K562 (cell line): ENCODE measurements around the gene PGAM2. TPM values are rescaled to one million over a fixed set of nuclear protein-coding genes. Genes with fewer than 3 reads are reported as not detected.

Source experiments
- ATAC-seq: fragments of 200-7000 bp; cut with Tn5 transposase; 3 replicates; pipeline ENCODE4 v1.9.1; 2020; ENCODE audit warnings: moderate library complexity
- BruUV-seq: library from RNA; stranded (reverse); fragments of 400-500 nt; replicated peaks from 2 replicates; lab custom pipeline; 2021; lab: Mats Ljungman, UMichigan
- CTCF ChIA-PET: fragments of 300-600 bp; formaldehyde crosslinking; extraction: SDS; loops from one replicate; lab custom pipeline; 2021; ENCODE audit warnings: low intra/inter-chr PET ratio; lab: Yijun Ruan, JAX
- POLR2A ChIA-PET: fragments of 300-600, 350-650 bp; sonication (Branson Sonifier 250); formaldehyde crosslinking; extraction: SDS; loops from one replicate; lab custom pipeline; 2021; ENCODE audit warnings: antibody characterized with exemption, inconsistent platforms; lab: Yijun Ruan, JAX
- DNase-seq, 4 experiments: peaks; one replicate each; pipeline versions ENCODE4 v3.0.0 to v3.0.0-alpha.2; 2011 to 2018; ENCODE audit warnings: low spot score in 3 of 4, mixed read lengths in 3 of 4; ENCODE audit errors: extremely low read depth in 1 of 4
- FAIRE-seq: peaks from 2 replicates; lab custom pipeline; 2011; peaks lifted over from hg19 to GRCh38; lab: Jason Lieb, UNC
- H2AFZ ChIP-seq: 2 replicates; pipeline ENCODE4 v1.6.0; 2011; ENCODE audit warnings: low read depth, low read length, control low read depth, inconsistent platforms
- H3K27ac ChIP-seq: fragments of 200-600 bp; 3 replicates; pipeline ENCODE4 v1.8.0; 2011; ENCODE audit warnings: low read depth, mild to moderate bottlenecking, control low read depth, inconsistent platforms, low read length, moderate library complexity, mixed read lengths; ENCODE audit errors: extremely low read depth
- H3K27me3 ChIP-seq, 2 experiments: fragments of 300-600 bp in 1 of 2; 2 replicates in 1 of 2; 3 replicates in 1 of 2; pipeline versions ENCODE4 v1.6.0 to v1.8.0; 2011; ENCODE audit warnings: inconsistent platforms in 2 of 2, low read length in 2 of 2, mild to moderate bottlenecking in 1 of 2, mixed read lengths in 1 of 2, moderate library complexity in 1 of 2; ENCODE audit not compliant: control insufficient read depth in 2 of 2, insufficient read depth in 2 of 2
- H3K36me3 ChIP-seq: fragments of 300-600 bp; 3 replicates; pipeline ENCODE4 v1.8.0; 2011; ENCODE audit warnings: mild to moderate bottlenecking, low read length, inconsistent platforms; ENCODE audit not compliant: control insufficient read depth, insufficient read depth
- H3K4me1 ChIP-seq, 2 experiments: fragments of 200-600 bp in 1 of 2; replicated peaks in 1 of 2; 2 replicates in 1 of 2; 3 replicates in 1 of 2; pipeline versions ENCODE4 v1.5.1 to v1.8.0; 2011; ENCODE audit warnings: inconsistent platforms in 2 of 2, low read length in 2 of 2, mild to moderate bottlenecking in 1 of 2, mixed read lengths in 1 of 2, moderate library complexity in 1 of 2; ENCODE audit not compliant: control insufficient read depth in 2 of 2, insufficient read depth in 2 of 2
- H3K4me2 ChIP-seq: 2 replicates; pipeline ENCODE4 v1.6.1; 2011; ENCODE audit warnings: low read length, control low read depth, inconsistent platforms, mixed read lengths; ENCODE audit not compliant: insufficient read depth
- H3K4me3 ChIP-seq: fragments of 200-600 bp; sonication (generic), shearing (Covaris generic); 2 replicates; pipeline ENCODE4 v1.5.1; 2016; ENCODE audit warnings: control low read depth, inconsistent platforms
- H3K79me2 ChIP-seq: fragments of 200-600 bp; 3 replicates; pipeline ENCODE4 v1.8.0; 2011; ENCODE audit warnings: low read length, inconsistent platforms; ENCODE audit not compliant: control insufficient read depth, insufficient read depth
- H3K9ac ChIP-seq, 2 experiments: 2 replicates each; pipeline versions ENCODE4 v1.6.0 to v1.6.1; 2011; ENCODE audit warnings: low read depth in 2 of 2, low read length in 2 of 2, control low read depth in 1 of 2, inconsistent platforms in 1 of 2, mild to moderate bottlenecking in 1 of 2, mixed read lengths in 1 of 2; ENCODE audit not compliant: insufficient read depth in 1 of 2
- H3K9me1 ChIP-seq: one replicate; pipeline ENCODE4 v1.6.0; 2011; ENCODE audit warnings: inconsistent platforms, mild to moderate bottlenecking, low read length, moderate library complexity; ENCODE audit not compliant: control insufficient read depth, insufficient read depth
- H3K9me3 ChIP-seq: replicated peaks from 2 replicates; pipeline ENCODE4 v1.5.1; 2011; ENCODE audit warnings: low read depth, low read length, inconsistent platforms; ENCODE audit not compliant: control insufficient read depth, insufficient read depth
- H4K20me1 ChIP-seq: replicated peaks from 2 replicates; pipeline ENCODE4 v1.6.1; 2011; ENCODE audit warnings: low read length, inconsistent platforms, mixed read lengths; ENCODE audit not compliant: control insufficient read depth, insufficient read depth
- ATF1 ChIP-seq, 2 experiments: fragments of 450-650 bp in 1 of 2; IDR thresholded peaks; 2 replicates each; pipeline ENCODE4 v1.6.1; 2016; ENCODE audit warnings: missing compliant biosample characterization in 1 of 2, missing genetic modification characterization in 1 of 2
- HDAC1 ChIP-seq, 2 experiments: fragments of 450-650 bp; IDR thresholded peaks; 2 replicates each; pipeline ENCODE4 v1.6.1; 2016 to 2017; ENCODE audit warnings: inconsistent platforms in 1 of 2, mild to moderate bottlenecking in 1 of 2, moderate library complexity in 1 of 2
- MAX ChIP-seq: sonication (generic); formaldehyde crosslinking; IDR thresholded peaks from 2 replicates; pipeline ENCODE4 v1.9.0; 2022; ENCODE audit warnings: mild to moderate bottlenecking, missing genetic modification reagents
- POLR2AphosphoS2 ChIP-seq: IDR thresholded peaks from 2 replicates; pipeline ENCODE4 v1.6.1; 2012; ENCODE audit warnings: low read length, improper control_type of control experiment
- SMARCC2 ChIP-seq: fragments of 450-650 bp; IDR thresholded peaks from 2 replicates; pipeline ENCODE4 v1.6.1; 2017; ENCODE audit warnings: antibody characterized with exemption, moderate library complexity, mild to moderate bottlenecking, low read depth
- ZNF12 ChIP-seq: sonication (generic); formaldehyde crosslinking; IDR thresholded peaks from 2 replicates; pipeline ENCODE4 v1.4.0; 2020; ENCODE audit warnings: mild to moderate bottlenecking, missing genetic modification reagents
- ZNF274 ChIP-seq: IDR thresholded peaks from 2 replicates; pipeline ENCODE4 v1.6.1; 2011; ENCODE audit warnings: low read depth, mild to moderate bottlenecking, low read length, moderate library complexity, borderline replicate concordance
- ZNF316 ChIP-seq: fragments of 450-650 bp; IDR thresholded peaks from 2 replicates; pipeline ENCODE4 v1.6.1; 2016
- WGBS: fragments of 100-300 bp; shearing (Covaris generic); methylation state at CpG from one replicate; pipeline ENCODE4 v1.1.6; 2016; ENCODE audit warnings: low coverage, mixed read lengths; ENCODE audit not compliant: insufficient coverage; ENCODE audit errors: missing lambda C conversion rate; 5-methylcytosine and 5-hydroxymethylcytosine counted together
- in situ Hi-C: fragments of 300-500 bp; cut with MboI; formaldehyde crosslinking; loops from 4 replicates; pipeline ENCODE4 v1.15.0; 2018; ENCODE audit warnings: inconsistent platforms, mixed read lengths
- intact Hi-C: fragments of 100-400 bp; cut with micrococcal nuclease; formaldehyde crosslinking; loops from 2 replicates; pipeline ENCODE4 v1.14.2; 2022
- polyA plus RNA-seq, 8 experiments: library from polyadenylated mRNA; depleted of rRNA in 4 of 8; stranded (reverse) in 5 of 8; unstranded in 3 of 8; fragments of >200 nt; fragmentation: Nextera tagmentation in 2 of 8; fragmentation: Illumina TruSeq in 1 of 8; extraction: Ambion mirVana in 2 of 8; extraction: Trizol in 1 of 8; gene quantifications; 2 replicates each; pipeline versions ENCODE4 v1.2.1 to v1.2.3, GENCODE V29; 2011 to 2014; ENCODE audit warnings: inconsistent platforms in 1 of 8, missing spikeins in 1 of 8
- total RNA-seq, 7 experiments: library from RNA; depleted of rRNA in 6 of 7; stranded (reverse); fragments of >200 nt in 6 of 7; fragmentation: Illumina TruSeq in 2 of 7; extraction: Trizol in 2 of 7; gene quantifications; 2 replicates each; pipeline versions ENCODE4 v1.2.1 to v1.2.3, GENCODE V29; 2011 to 2021; ENCODE audit warnings: low replicate concordance in 1 of 7

PGAM2 gene
- total and polyA plus RNA-seq, 9 of the 15 experiments (the other 6 are each of a cell fraction or from before 2014, with no cell fraction given) = not detected

GRCh38 chr7:44072364-44073231 lies 7.2 kb upstream of the PGAM2 start (continued):
- TF ChIP-seq ZNF274 (no peak), SMARCC2 (no peak), HDAC1 (IDR thresholded peaks at IDR 0.05) (no peak)

- Histone ChIP-seq H3K27ac (no peak overlapping the region), H3K9me1 (peaks cover 4% of the 10 kb centered on the region), H3K27me3 (peaks cover 0 to 14% of the 10 kb centered on the region in 2 experiments; a peak in 2 of 5 replicates), H4K20me1 (peaks cover 9% of the 10 kb centered on the region; the same call in 1 of the 2 replicates), H3K79me2 (no peaks in the 10 kb centered on the region), H3K4me2 (no peak overlapping the region), H3K9me3 (no peaks in the 10 kb centered on the region), H2AFZ (no peak overlapping the region), H3K4me3 (no peak overlapping the region), H3K36me3 (peaks cover 13% of the 10 kb centered on the region; the same call in 1 of the 3 replicates), H3K9ac (no peak overlapping the region), H3K4me1 (peaks cover 6 to 20% of the 10 kb centered on the region in 2 experiments; a peak in 3 of 5 replicates)
- no TSS peak for BruUV-seq
- CTCF ChIA-PET = interaction anchor here (1.0 kb wide), 1 partner anchor 52 kb away, joined by 3 read pairs; no protein-coding TSS in a partner anchor
- POLR2A ChIA-PET = interaction anchor here (0.9 kb wide), 1 partner anchor 18 kb away, joined by 3 read pairs; no protein-coding TSS in a partner anchor
- 13% methylated on average over 9 of the region's 9 CpGs for WGBS
- intact Hi-C loops = loop anchor here (2.0 kb wide), 1 partner anchor 125 kb away; no protein-coding TSS in a partner anchor
- in situ Hi-C loops = no loop called here
- FAIRE-seq = no peak
- peak; percentile 27; the same call in 1 of the 2 replicates for TF ChIP-seq MAX (CRISPR knock-in tag)
- TF ChIP-seq ZNF12 = no peak
- no peak for TF ChIP-seq ZNF316
- TF ChIP-seq POLR2AphosphoS2 = peak; percentile 30; the same call in 1 of the 2 replicates
- TF ChIP-seq ATF1 (CRISPR knock-in tag; IDR thresholded peaks at IDR 0.05) = no peak
- TF ChIP-seq ATF1 (tag; IDR thresholded peaks at IDR 0.05) = no peak
- DNase-seq = no peak
- ATAC-seq = no peak
Measured at GRCh38 chr7:44071726-44072363, 6.5 kb upstream of the PGAM2 start.
